Measurements from ENCODE around the gene PPP1R37.
A peak's percentile ranks its signal among the peaks of the same experiment; 100 is the strongest.
"Not testable (repeated sequence)": the region's sequence is repeated elsewhere in the genome, so short reads cannot be mapped to it uniquely, and the experiment has no call there.

The PPP1R37 gene

GRCh38 chr19:45112111-45112827, 19.3 kb downstream of the PPP1R37 start:
- DNase-seq (ENCODE audit: extremely low spot score, insufficient read length, low read depth) (no peak), FAIRE-seq (no peak)

- FAIRE-seq (no peak), DNase-seq (ENCODE audit: extremely low spot score, insufficient read length, low read depth) (no peak)
Measured at GRCh38 chr19:45113628-45114027, 20.6 kb downstream of the PPP1R37 start.

- FAIRE-seq (no peak), DNase-seq (ENCODE audit: extremely low spot score, insufficient read length, low read depth) (no peak)
Measured at GRCh38 chr19:45114116-45114515, 21.1 kb downstream of the PPP1R37 start.

GRCh38 chr19:45115809-45116615, 23.0 kb downstream of the PPP1R37 start:
- no peak for FAIRE-seq

GRCh38 chr19:45117167-45117594, 24.2 kb downstream of the PPP1R37 start:
- DNase-seq (ENCODE audit: extremely low spot score, insufficient read length, low read depth): peak; percentile 48
- FAIRE-seq: peak; percentile 90

More at GRCh38 chr19:45115809-45116615, 23.0 kb downstream of the PPP1R37 start:
- no peak for DNase-seq (ENCODE audit: extremely low spot score, insufficient read length, low read depth)

- DNase-seq (ENCODE audit: extremely low spot score, insufficient read length, low read depth) (no peak), FAIRE-seq (no peak)
Measured at GRCh38 chr19:45117671-45118070, 24.7 kb downstream of the PPP1R37 start.

GRCh38 chr19:45118106-45118505, 25.1 kb downstream of the PPP1R37 start:
- DNase-seq (ENCODE audit: extremely low spot score, insufficient read length, low read depth) (no peak), FAIRE-seq (no peak)

GRCh38 chr19:45118591-45119355, 25.8 kb downstream of the PPP1R37 start:
- DNase-seq (ENCODE audit: extremely low spot score, insufficient read length, low read depth): not testable (repeated sequence)
- peak; percentile 60 for FAIRE-seq

- DNase-seq (ENCODE audit: extremely low spot score, insufficient read length, low read depth): no peak
- FAIRE-seq: no peak
Measured at GRCh38 chr19:45119582-45119981, 26.6 kb downstream of the PPP1R37 start.

- DNase-seq (ENCODE audit: extremely low spot score, insufficient read length, low read depth) (no peak), FAIRE-seq (no peak)
Measured at GRCh38 chr19:45121827-45122345, 28.9 kb downstream of the PPP1R37 start.

- FAIRE-seq (no peak), DNase-seq (ENCODE audit: extremely low spot score, insufficient read length, low read depth) (no peak)
Measured at GRCh38 chr19:45122832-45123231, 29.9 kb downstream of the PPP1R37 start.

- DNase-seq (ENCODE audit: extremely low spot score, insufficient read length, low read depth) (no peak), FAIRE-seq (no peak)
Measured at GRCh38 chr19:45123440-45123850, 30.5 kb downstream of the PPP1R37 start.

- DNase-seq (ENCODE audit: extremely low spot score, insufficient read length, low read depth) (no peak), FAIRE-seq (no peak)
Measured at GRCh38 chr19:45124021-45124420, 31.0 kb downstream of the PPP1R37 start.

GRCh38 chr19:45125360-45125759, 32.4 kb downstream of the PPP1R37 start:
- FAIRE-seq: no peak
- no peak for DNase-seq (ENCODE audit: extremely low spot score, insufficient read length, low read depth)

- FAIRE-seq (peak; percentile 94), DNase-seq (ENCODE audit: extremely low spot score, insufficient read length, low read depth) (no peak)
Measured at GRCh38 chr19:45125975-45126493, 33.1 kb downstream of the PPP1R37 start.

- FAIRE-seq (no peak), DNase-seq (ENCODE audit: extremely low spot score, insufficient read length, low read depth) (no peak)
Measured at GRCh38 chr19:45126654-45127053, 33.7 kb downstream of the PPP1R37 start.

GRCh38 chr19:45128146-45128545, 35.2 kb downstream of the PPP1R37 start:
- DNase-seq (ENCODE audit: extremely low spot score, insufficient read length, low read depth) (no peak), FAIRE-seq (no peak)

- FAIRE-seq (no peak), DNase-seq (ENCODE audit: extremely low spot score, insufficient read length, low read depth) (no peak)
Measured at GRCh38 chr19:45128806-45129205, 35.8 kb downstream of the PPP1R37 start.

GRCh38 chr19:45130236-45130635, 37.3 kb downstream of the PPP1R37 start:
- FAIRE-seq: no peak

More at GRCh38 chr19:45130236-45130635, 37.3 kb downstream of the PPP1R37 start:
- no peak for DNase-seq (ENCODE audit: extremely low spot score, insufficient read length, low read depth)

All from GM18507 (cell line).